Neuronal stem cell (in vitro differentiated cells): ENCODE data around the gene EPB41L4B.

ENCODE experiments used
- DNase-seq: peaks from one replicate; pipeline ENCODE4 v3.0.0-alpha.2; 2013; ENCODE audit warnings: low spot score
- H2AFZ ChIP-seq: one replicate; pipeline ENCODE4 v1.6.1; 2013; ENCODE audit warnings: mild to moderate bottlenecking, low read length, inconsistent platforms
- H2AK5ac ChIP-seq: 2 replicates; pipeline ENCODE4 v1.6.1; 2013; ENCODE audit warnings: low read depth, mild to moderate bottlenecking, inconsistent platforms, low read length, moderate library complexity, mixed read lengths
- H2BK120ac ChIP-seq: 2 replicates; pipeline ENCODE4 v1.6.1; 2013; ENCODE audit warnings: low read depth, mild to moderate bottlenecking, inconsistent platforms, low read length, moderate library complexity, mixed read lengths
- H2BK12ac ChIP-seq: one replicate; pipeline ENCODE4 v1.6.1; 2013; ENCODE audit warnings: low read length, inconsistent platforms
- H2BK15ac ChIP-seq: 2 replicates; pipeline ENCODE4 v1.6.1; 2013; ENCODE audit warnings: mild to moderate bottlenecking, low read length, inconsistent platforms, mixed read lengths
- H2BK5ac ChIP-seq: one replicate; pipeline ENCODE4 v1.6.1; 2013; ENCODE audit warnings: inconsistent platforms, mild to moderate bottlenecking, low read length, moderate library complexity
- H3K14ac ChIP-seq: one replicate; pipeline ENCODE4 v1.6.1; 2013; ENCODE audit warnings: low read length, inconsistent platforms
- H3K18ac ChIP-seq: 2 replicates; pipeline ENCODE4 v1.6.1; 2013; ENCODE audit warnings: low read length, inconsistent platforms
- H3K23ac ChIP-seq: 2 replicates; pipeline ENCODE4 v1.6.1; 2013; ENCODE audit warnings: low read depth, mild to moderate bottlenecking, mixed read lengths, low read length, inconsistent platforms; ENCODE audit not compliant: poor library complexity
- H3K27ac ChIP-seq: replicated peaks from 3 replicates; pipeline ENCODE4 v1.5.1; 2013; ENCODE audit warnings: low read length, inconsistent platforms
- H3K27me3 ChIP-seq, 3 experiments: 2 replicates each; pipeline ENCODE4 v1.6.1; 2013; ENCODE audit warnings: low read length in 3 of 3, mild to moderate bottlenecking in 2 of 3, inconsistent platforms in 1 of 3, low read depth in 1 of 3, mixed read lengths in 1 of 3, moderate library complexity in 1 of 3; ENCODE audit not compliant: control insufficient read depth in 3 of 3, insufficient read depth in 3 of 3
- H3K36me3 ChIP-seq, 2 donors: replicated peaks in 1 of 2; 2 replicates each; pipeline ENCODE4 v1.6.1; 2013; ENCODE audit warnings: low read length in 2 of 2; ENCODE audit not compliant: control insufficient read depth in 2 of 2, insufficient read depth in 2 of 2
- H3K4ac ChIP-seq: 2 replicates; pipeline ENCODE4 v1.6.1; 2013; ENCODE audit warnings: inconsistent platforms, mild to moderate bottlenecking, low read length, moderate library complexity
- H3K4me1 ChIP-seq, 2 donors: 1 replicate in 1 of 2; 2 replicates in 1 of 2; pipeline ENCODE4 v1.6.1; 2013; ENCODE audit warnings: low read length in 2 of 2, low read depth in 1 of 2; ENCODE audit not compliant: control insufficient read depth in 2 of 2, insufficient read depth in 1 of 2
- H3K4me2 ChIP-seq: one replicate; pipeline ENCODE4 v1.6.1; 2013; ENCODE audit warnings: mild to moderate bottlenecking, low read length, inconsistent platforms; ENCODE audit not compliant: insufficient read depth, poor library complexity, severe bottlenecking
- H3K4me3 ChIP-seq, 2 donors: 2 replicates each; pipeline ENCODE4 v1.5.1; 2013; ENCODE audit warnings: low read length in 2 of 2, mild to moderate bottlenecking in 2 of 2, inconsistent platforms in 1 of 2, moderate library complexity in 1 of 2
- H3K79me1 ChIP-seq: one replicate; pipeline ENCODE4 v1.6.1; 2013; ENCODE audit warnings: low read depth, mild to moderate bottlenecking, inconsistent platforms, low read length, moderate library complexity
- H3K9ac ChIP-seq: one replicate; pipeline ENCODE4 v1.6.1; 2013; ENCODE audit warnings: mild to moderate bottlenecking, low read depth, low read length, inconsistent platforms; ENCODE audit not compliant: poor library complexity
- H3K9me3 ChIP-seq, 2 donors: replicated peaks in 1 of 2; 2 replicates each; pipeline versions ENCODE3 to v1.6.1; 2013; ENCODE audit warnings: low read length in 2 of 2, mild to moderate bottlenecking in 2 of 2, inconsistent platforms in 1 of 2, low read depth in 1 of 2, mixed read lengths in 1 of 2, moderate library complexity in 1 of 2; ENCODE audit not compliant: control insufficient read depth in 2 of 2, insufficient read depth in 1 of 2
- H4K8ac ChIP-seq: one replicate; pipeline ENCODE4 v1.6.1; 2013; ENCODE audit warnings: low read depth, mild to moderate bottlenecking, inconsistent platforms, low read length, moderate library complexity
- H4K91ac ChIP-seq: one replicate; pipeline ENCODE4 v1.6.1; 2013; ENCODE audit warnings: low read length, low read depth, mild to moderate bottlenecking, inconsistent platforms; ENCODE audit not compliant: poor library complexity
- WGBS, 2 donors: extraction: QIAGEN DNeasy Blood & Tissue Kit; methylation state at CpG; one replicate each; pipeline ENCODE4 v1.1.7; 2013; ENCODE audit warnings: missing lambda C conversion rate in 2 of 2, mixed read lengths in 1 of 2; ENCODE audit not compliant: insufficient read length in 2 of 2, insufficient replicate concordance in 1 of 2; ENCODE audit errors: extremely low coverage in 2 of 2; 5-methylcytosine and 5-hydroxymethylcytosine counted together

Gene EPB41L4B

GRCh38 chr9:109302606-109303005 is 18.3 kb downstream of the EPB41L4B start:
- WGBS, 2 donors, result no CpG with 5 or more reads among the region's 5 CpGs
- Histone ChIP-seq H3K4me2 (no peak overlapping the region), H2BK12ac (no peak overlapping the region), H3K27me3 (no peaks in the 10 kb centered on the region), H3K14ac (no peak overlapping the region), H3K9me3 (no peaks in the 10 kb centered on the region), H3K36me3 (no peaks in the 10 kb centered on the region), H3K4ac (no peak overlapping the region), H2AK5ac (no peak overlapping the region), H2AFZ (no peak overlapping the region), H3K4me1 (no peaks in the 10 kb centered on the region), H3K18ac (no peak overlapping the region), H4K8ac (no peak overlapping the region), H3K9ac (no peak overlapping the region), H3K23ac (no peak overlapping the region), H3K79me1 (no peaks in the 10 kb centered on the region), H4K91ac (no peak overlapping the region), H2BK15ac (no peak overlapping the region), H3K27ac (no peak overlapping the region), H2BK5ac (no peak overlapping the region), H3K4me3 (no peak overlapping the region), H2BK120ac (no peak overlapping the region)
- DNase-seq, result no peak

DNA sequence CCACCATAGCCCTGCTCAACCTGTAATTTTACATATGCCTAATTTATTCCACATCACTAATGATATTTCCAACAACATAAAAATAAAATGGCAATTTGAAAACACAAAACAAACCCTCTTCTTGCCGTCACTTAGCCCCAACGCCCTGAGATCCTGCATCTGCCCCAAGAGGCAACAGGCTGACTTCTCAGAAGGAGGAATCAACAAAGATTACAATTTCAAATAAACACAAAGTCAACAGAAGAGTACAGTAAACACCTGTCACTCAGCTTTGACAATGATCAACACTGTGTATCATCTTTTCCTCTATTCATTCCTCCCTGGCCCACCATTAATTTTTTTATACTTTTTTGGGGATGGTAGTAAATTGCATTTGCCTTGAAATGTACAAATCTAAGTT is 19.8 kb downstream of the EPB41L4B start:
- Histone ChIP-seq H3K23ac (no peak overlapping the region), H2BK120ac (no peak overlapping the region), H3K4me3 (no peak overlapping the region), H3K14ac (no peak overlapping the region), H2BK5ac (no peak overlapping the region), H2BK12ac (no peak overlapping the region), H3K36me3 (no peaks in the 10 kb centered on the region), H2BK15ac (no peak overlapping the region), H2AFZ (no peak overlapping the region), H3K79me1 (no peaks in the 10 kb centered on the region), H4K8ac (no peak overlapping the region), H3K4ac (no peak overlapping the region), H4K91ac (no peak overlapping the region), H2AK5ac (no peak overlapping the region), H3K4me1 (no peaks in the 10 kb centered on the region), H3K9ac (no peak overlapping the region), H3K9me3 (no peaks in the 10 kb centered on the region), H3K18ac (no peak overlapping the region), H3K27me3 (no peaks in the 10 kb centered on the region), H3K27ac (no peak overlapping the region), H3K4me2 (no peak overlapping the region)
- DNase-seq, result no peak
- no CpG with 5 or more reads among the region's 2 CpGs for WGBS, 2 donors

GRCh38 chr9:109299891-109300290 is 21.0 kb downstream of the EPB41L4B start:
- Histone ChIP-seq H3K4me1 (no peaks in the 10 kb centered on the region), H4K91ac (no peak overlapping the region), H3K4me3 (no peak overlapping the region), H3K18ac (no peak overlapping the region), H2BK15ac (no peak overlapping the region), H3K9ac (no peak overlapping the region), H2BK5ac (no peak overlapping the region), H2BK120ac (no peak overlapping the region), H3K79me1 (no peaks in the 10 kb centered on the region), H4K8ac (no peak overlapping the region), H3K23ac (no peak overlapping the region), H3K27me3 (no peaks in the 10 kb centered on the region), H2AK5ac (no peak overlapping the region), H3K27ac (no peak overlapping the region), H3K9me3 (no peaks in the 10 kb centered on the region), H2BK12ac (no peak overlapping the region), H3K4me2 (no peak overlapping the region), H3K14ac (no peak overlapping the region), H2AFZ (no peak overlapping the region), H3K36me3 (no peaks in the 10 kb centered on the region), H3K4ac (no peak overlapping the region)
- no peak for DNase-seq
- no CpG with 5 or more reads among the region's 11 CpGs for WGBS, 2 donors

DNA sequence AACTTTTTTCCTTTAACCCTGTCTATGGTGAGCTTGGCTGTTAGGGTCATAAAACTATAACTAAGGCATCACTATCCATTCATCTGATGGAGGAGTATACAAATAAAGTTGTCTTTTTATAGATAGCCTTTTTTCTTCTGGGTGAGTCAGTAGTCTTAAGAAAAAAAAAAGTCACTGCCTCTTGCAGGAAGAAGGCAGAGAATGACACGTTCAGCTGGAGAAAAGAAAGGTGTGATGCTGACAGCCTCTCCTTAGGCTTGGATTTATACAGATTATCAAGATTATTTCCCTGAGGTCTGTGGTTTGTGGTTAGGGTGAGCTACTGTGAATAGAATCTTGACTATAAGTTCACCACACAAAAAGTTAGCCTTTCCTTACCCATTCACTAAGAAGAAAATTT is 23.0 kb downstream of the EPB41L4B start:
- no peak overlapping the region for H4K91ac ChIP-seq
- H4K8ac ChIP-seq, result no peak overlapping the region
- H3K4me2 ChIP-seq, result no peak overlapping the region
- H2BK5ac ChIP-seq, result no peak overlapping the region
- DNase-seq, result no peak
- no CpG with 5 or more reads among the region's 1 CpG for WGBS, 2 donors
- no peak overlapping the region for H2BK12ac ChIP-seq
- no peaks in the 10 kb centered on the region for H3K79me1 ChIP-seq
- no peak overlapping the region for H2AK5ac ChIP-seq
- no peak overlapping the region for H3K23ac ChIP-seq
- no peaks in the 10 kb centered on the region for H3K36me3 ChIP-seq
- no peak overlapping the region for H2BK120ac ChIP-seq
- H2BK15ac ChIP-seq, result no peak overlapping the region
- H3K4me1 ChIP-seq, result no peaks in the 10 kb centered on the region
- H3K9ac ChIP-seq, result no peak overlapping the region
- H3K4me3 ChIP-seq, result no peak overlapping the region
- H3K27me3 ChIP-seq, result no peaks in the 10 kb centered on the region
- no peak overlapping the region for H3K14ac ChIP-seq
- H3K18ac ChIP-seq, result no peak overlapping the region
- H2AFZ ChIP-seq, result no peak overlapping the region
- no peak overlapping the region for H3K4ac ChIP-seq
- H3K27ac ChIP-seq, result no peak overlapping the region
- no peaks in the 10 kb centered on the region for H3K9me3 ChIP-seq
